DOHH2 (cell line): ENCODE results near the gene ZNF521.

ENCODE experiments used
- EZH2phosphoT487 ChIP-seq: fragments of 200-600 bp; sonication (generic); IDR thresholded peaks from 2 replicates; pipeline ENCODE4 v1.6.1; 2017; ENCODE audit warnings: borderline replicate concordance, mild to moderate bottlenecking, antibody characterized with exemption, low read length, moderate library complexity, mixed read lengths
- TF ChIP-seq, protein P1 (sequence below): fragments of 200-600 bp; sonication (generic); IDR thresholded peaks from one replicate; pipeline ENCODE4 v1.5.1; 2014; ENCODE audit warnings: antibody characterized with exemption, mild to moderate bottlenecking, low read depth, low read length; ENCODE audit not compliant: poor library complexity, severe bottlenecking

- TF ChIP-seq, protein P1, sequence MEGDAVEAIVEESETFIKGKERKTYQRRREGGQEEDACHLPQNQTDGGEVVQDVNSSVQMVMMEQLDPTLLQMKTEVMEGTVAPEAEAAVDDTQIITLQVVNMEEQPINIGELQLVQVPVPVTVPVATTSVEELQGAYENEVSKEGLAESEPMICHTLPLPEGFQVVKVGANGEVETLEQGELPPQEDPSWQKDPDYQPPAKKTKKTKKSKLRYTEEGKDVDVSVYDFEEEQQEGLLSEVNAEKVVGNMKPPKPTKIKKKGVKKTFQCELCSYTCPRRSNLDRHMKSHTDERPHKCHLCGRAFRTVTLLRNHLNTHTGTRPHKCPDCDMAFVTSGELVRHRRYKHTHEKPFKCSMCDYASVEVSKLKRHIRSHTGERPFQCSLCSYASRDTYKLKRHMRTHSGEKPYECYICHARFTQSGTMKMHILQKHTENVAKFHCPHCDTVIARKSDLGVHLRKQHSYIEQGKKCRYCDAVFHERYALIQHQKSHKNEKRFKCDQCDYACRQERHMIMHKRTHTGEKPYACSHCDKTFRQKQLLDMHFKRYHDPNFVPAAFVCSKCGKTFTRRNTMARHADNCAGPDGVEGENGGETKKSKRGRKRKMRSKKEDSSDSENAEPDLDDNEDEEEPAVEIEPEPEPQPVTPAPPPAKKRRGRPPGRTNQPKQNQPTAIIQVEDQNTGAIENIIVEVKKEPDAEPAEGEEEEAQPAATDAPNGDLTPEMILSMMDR = no peak
- TF ChIP-seq EZH2phosphoT487 = no peak
Observed at GRCh38 chr18:25111377-25112288, 240.3 kb downstream of the ZNF521 start.
